Subcutaneous adipose tissue (tissue), 4 donors: Measurements from ENCODE around the gene NR6A1. TPM values are rescaled to one million over a fixed set of nuclear protein-coding genes. Genes with fewer than 3 reads are reported as not detected.

Experiments used
- total RNA-seq, 4 donors: library from RNA; depleted of rRNA; stranded (reverse); fragments of >200 nt; gene quantifications; one replicate each; pipeline ENCODE4 v1.1.0, GENCODE V29; 2016
- TF ChIP-seq, protein P1 (sequence below): fragments of 450-650 bp; IDR thresholded peaks from one replicate; pipeline ENCODE4 v1.5.1; 2016; ENCODE audit warnings: low read depth, mild to moderate bottlenecking, control low read depth, antibody characterized with exemption, moderate library complexity

Gene NR6A1
- total RNA-seq, 4 donors from 2014 or later = 0.65 to 4.4 (median 1.6) TPM

DNA sequence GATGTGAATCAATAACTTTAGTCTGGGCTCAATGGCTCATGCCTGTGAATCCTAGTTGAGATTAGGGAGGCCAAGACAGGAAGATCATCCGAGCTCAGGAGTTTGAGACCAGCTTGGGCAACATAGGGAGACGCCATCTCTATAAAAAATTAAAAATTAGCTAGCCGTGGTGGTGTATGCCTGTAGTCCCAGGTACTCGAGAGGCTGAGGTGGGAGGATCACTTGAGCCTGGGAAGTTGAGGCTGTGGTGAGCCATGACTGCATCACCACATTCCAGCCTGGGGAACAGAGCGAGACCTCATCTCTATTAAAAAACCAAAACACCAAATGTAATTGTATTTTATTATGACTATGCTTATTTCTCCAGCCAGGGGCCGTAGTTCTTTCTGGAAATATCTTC, 194.4 kb downstream of the NR6A1 start:
- TF ChIP-seq, protein P1, sequence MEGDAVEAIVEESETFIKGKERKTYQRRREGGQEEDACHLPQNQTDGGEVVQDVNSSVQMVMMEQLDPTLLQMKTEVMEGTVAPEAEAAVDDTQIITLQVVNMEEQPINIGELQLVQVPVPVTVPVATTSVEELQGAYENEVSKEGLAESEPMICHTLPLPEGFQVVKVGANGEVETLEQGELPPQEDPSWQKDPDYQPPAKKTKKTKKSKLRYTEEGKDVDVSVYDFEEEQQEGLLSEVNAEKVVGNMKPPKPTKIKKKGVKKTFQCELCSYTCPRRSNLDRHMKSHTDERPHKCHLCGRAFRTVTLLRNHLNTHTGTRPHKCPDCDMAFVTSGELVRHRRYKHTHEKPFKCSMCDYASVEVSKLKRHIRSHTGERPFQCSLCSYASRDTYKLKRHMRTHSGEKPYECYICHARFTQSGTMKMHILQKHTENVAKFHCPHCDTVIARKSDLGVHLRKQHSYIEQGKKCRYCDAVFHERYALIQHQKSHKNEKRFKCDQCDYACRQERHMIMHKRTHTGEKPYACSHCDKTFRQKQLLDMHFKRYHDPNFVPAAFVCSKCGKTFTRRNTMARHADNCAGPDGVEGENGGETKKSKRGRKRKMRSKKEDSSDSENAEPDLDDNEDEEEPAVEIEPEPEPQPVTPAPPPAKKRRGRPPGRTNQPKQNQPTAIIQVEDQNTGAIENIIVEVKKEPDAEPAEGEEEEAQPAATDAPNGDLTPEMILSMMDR = no peak

DNA sequence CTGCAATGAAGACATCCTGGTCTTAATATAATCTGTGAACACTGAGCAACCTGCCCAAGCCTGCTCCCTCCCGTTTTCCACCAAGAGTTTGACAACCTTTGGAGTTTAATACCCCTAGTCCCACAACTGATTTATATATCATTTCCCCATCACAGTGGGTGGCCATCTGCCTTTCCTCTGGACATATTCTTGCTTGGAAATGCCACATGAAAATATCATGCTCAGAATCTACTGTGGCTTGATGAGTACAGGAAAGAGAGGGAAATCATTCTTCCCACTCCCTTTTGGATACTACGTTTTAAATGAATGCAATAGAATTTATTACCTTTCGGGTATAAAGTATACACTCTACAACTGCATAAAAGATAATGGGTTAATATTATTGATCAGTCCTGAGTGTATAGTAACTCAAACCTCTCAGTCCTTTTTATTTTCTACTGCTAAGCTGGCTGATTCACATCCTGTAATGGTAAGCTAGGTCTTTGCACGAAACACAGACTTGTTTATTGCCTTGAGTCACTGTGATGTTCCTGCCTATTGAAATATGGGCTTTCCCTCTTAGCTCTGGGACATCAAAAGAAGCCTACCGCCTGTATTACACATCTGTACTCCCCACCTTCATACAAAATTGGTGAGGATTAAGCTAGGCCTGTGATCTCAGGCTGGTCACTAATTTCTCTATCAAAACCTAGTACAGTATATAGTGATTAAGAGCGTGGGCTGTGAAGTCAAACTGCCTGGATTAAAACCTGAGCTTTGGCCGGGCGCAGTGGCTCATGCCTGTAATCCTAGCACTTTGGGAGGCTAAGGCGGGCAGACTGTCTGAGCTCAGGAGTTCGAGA, 196.4 kb downstream of the NR6A1 start:
- TF ChIP-seq, protein P1 = no peak

DNA sequence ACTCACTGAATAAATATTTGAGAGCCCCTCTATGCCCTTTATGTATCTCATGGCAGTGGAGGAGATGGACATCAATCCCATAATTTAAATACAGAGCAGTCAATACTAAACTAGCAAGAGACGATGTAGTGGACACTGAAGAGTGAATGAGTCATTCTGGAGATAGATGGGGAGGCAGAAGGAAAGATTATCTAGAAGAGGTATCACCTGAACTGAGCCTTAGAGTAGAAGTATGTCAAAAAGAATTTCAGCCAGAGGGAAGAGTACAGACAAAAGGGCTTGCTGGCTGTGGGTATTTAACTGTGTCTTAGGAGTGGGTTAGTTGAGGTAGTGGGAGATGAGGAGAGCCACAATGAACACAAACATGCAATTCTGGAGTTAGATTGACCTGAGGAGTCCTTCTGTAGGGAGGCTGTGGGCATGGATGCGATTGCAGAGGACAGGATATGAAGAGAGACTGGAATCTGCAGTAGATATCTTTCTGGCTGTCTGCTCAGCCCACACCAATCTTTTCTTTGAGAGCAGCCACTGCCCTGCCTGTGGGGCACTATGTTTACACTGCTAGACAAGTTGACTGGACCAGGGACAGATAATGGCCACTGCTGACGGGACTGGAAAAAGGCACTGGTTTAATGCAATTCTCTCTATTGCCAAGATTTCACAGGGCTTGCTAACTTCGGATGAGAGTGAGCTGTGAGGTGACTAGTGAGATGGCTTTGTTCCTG, 200.0 kb downstream of the NR6A1 start:
- TF ChIP-seq, protein P1 = no peak

DNA sequence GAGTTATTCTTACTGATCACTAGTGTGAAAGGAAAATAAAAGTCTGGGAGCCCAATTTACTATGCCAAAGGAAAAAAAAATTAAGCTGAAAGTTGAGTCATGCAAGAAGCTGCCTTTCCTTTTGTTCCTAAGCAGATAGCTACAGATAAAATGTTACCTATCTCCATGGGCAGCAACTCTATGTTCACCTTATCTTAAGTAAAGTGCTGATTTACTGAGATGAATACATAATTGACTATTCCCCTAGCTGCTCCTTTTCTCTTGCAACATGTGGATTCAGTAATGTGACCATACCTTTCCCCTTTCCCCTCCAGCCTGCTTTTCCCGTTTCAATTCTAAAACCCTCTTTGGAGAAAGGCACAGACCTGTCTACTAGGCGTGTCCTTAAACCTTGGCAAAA, 201.2 kb downstream of the NR6A1 start:
- TF ChIP-seq, protein P1 = no peak

DNA sequence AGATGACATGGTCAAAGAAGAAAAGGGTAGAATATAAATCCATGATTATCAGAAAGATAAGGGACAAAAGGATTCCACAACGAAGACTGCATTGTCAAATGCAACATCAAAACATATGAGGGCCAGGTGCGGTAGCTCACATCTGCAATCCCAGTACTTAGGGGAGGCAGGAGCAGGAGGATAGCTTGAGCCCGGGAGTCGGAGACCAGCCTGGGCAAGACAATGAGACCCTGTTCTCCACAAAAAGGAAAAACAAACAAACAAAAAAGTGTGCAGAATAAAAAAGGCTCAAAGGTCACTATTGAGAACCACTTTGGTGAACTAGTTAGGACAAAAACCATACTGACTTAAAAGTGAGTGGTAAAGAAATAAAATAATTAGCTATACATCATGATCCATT, 203.7 kb downstream of the NR6A1 start:
- TF ChIP-seq, protein P1 = no peak

DNA sequence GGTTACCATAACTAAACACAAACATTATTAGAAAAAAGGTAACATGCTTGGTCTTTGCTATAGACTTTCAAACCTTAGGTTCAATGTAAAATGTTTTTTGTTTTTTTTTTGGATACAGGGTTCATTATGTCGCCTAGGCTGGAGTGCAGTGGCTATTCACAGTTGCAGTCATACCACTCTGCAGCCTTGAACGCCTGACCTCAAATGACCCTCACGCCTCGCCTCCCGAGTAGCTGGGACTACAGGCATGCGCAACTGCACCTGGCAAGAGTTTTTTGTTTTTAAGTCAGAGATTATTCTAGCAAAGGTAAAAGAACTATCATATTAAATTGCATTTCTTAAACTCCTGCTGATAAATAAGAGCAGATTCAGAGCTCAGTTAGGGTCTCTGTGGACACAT, 208.8 kb downstream of the NR6A1 start:
- TF ChIP-seq, protein P1 = no peak

DNA sequence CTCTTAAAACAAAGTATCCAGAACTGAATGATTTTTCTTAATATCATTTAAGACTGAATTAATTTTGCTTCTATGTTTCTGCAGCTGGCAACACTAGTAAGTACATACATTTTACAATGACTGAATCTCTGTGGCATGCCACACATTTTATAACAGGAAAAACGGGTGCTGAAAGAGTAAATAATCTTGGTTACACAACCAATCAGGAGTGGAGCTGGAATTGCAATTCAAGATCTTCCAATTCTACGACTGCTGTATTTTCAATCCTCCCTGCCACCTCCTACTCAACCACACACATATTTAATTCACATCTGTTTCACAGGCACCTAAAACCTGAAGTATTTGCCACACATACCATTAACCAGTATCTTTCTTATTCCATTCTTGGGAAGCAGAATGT, 211.2 kb downstream of the NR6A1 start:
- TF ChIP-seq, protein P1 = no peak
